Measurements from ENCODE around the gene GRXCR2. TPM values are rescaled to one million over a fixed set of nuclear protein-coding genes. Genes with fewer than 3 reads are reported as not detected.

Gene GRXCR2, protein sequence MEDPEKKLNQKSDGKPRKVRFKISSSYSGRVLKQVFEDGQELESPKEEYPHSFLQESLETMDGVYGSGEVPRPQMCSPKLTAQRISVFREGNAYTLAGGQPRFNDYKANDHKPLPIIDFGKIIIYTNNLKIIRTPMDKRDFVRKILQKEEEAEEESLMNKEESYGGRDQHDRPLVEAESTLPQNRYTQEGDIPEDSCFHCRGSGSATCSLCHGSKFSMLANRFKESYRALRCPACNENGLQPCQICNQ
- not detected for total RNA-seq

GRCh38 chr5:145872914-145873313 is at the start of gene GRXCR2:
GRXCR2 (minus strand) TSS chr5:145873014; CDS start chr5:145872968, 46 bp downstream.
- intact Hi-C loops (cut with DNase I) = no loop called here
- no peak for TF ChIP-seq CTCF (IDR thresholded peaks at IDR 0.05)
- Histone ChIP-seq H3K27me3 (no peaks in the 10 kb centered on the region), H3K36me3 (no peaks in the 10 kb centered on the region), H3K9me3 (no peaks in the 10 kb centered on the region), H3K27ac (no peak within 1 kb of the TSS), H3K4me1 (no peaks in the 10 kb centered on the region), H3K4me3 (no peak within 1 kb of the TSS)
- DNase-seq (ENCODE audit: low spot score in 2 of 2) = no peak

GRCh38 chr5:145922059-145922458 is 49.2 kb upstream of the GRXCR2 start:
- intact Hi-C loops (cut with DNase I) = no loop called here
- Histone ChIP-seq H3K27ac (no peak overlapping the region), H3K4me3 (no peak overlapping the region), H3K9me3 (no peaks in the 10 kb centered on the region), H3K27me3 (no peaks in the 10 kb centered on the region), H3K36me3 (no peaks in the 10 kb centered on the region), H3K4me1 (peaks cover 0 to 14% of the 10 kb centered on the region in 2 donors)
- no peak for TF ChIP-seq CTCF (IDR thresholded peaks at IDR 0.05)
- DNase-seq (ENCODE audit: low spot score in 2 of 2) = no peak

GRCh38 chr5:145921211-145921610 is 48.4 kb upstream of the GRXCR2 start:
- intact Hi-C loops (cut with DNase I) = no loop called here
- Histone ChIP-seq H3K27ac (no peak overlapping the region), H3K4me3 (no peak overlapping the region), H3K4me1 (peaks cover 0 to 15% of the 10 kb centered on the region in 2 donors), H3K9me3 (no peaks in the 10 kb centered on the region), H3K36me3 (no peaks in the 10 kb centered on the region), H3K27me3 (no peaks in the 10 kb centered on the region)
- DNase-seq (ENCODE audit: low spot score in 2 of 2) = no peak
- TF ChIP-seq CTCF (IDR thresholded peaks at IDR 0.05) = no peak

- TF ChIP-seq CTCF (IDR thresholded peaks at IDR 0.05) = no peak
- Histone ChIP-seq H3K27ac (no peak overlapping the region), H3K27me3 (no peaks in the 10 kb centered on the region), H3K4me1 (peaks cover 0 to 14% of the 10 kb centered on the region in 2 donors), H3K9me3 (no peaks in the 10 kb centered on the region), H3K36me3 (no peaks in the 10 kb centered on the region), H3K4me3 (no peak overlapping the region)
- DNase-seq (ENCODE audit: low spot score in 2 of 2) = no peak
- intact Hi-C loops (cut with DNase I) = no loop called here
These were observed 47.9 kb upstream of the GRXCR2 start for GRCh38 chr5:145920542-145921210.

- no peak for DNase-seq (ENCODE audit: low spot score in 2 of 2)
- intact Hi-C loops (cut with DNase I) = no loop called here
- TF ChIP-seq CTCF (IDR thresholded peaks at IDR 0.05) = no peak
These were observed 46.6 kb upstream of the GRXCR2 start for GRCh38 chr5:145919413-145919812.

More at GRCh38 chr5:145919413-145919812, 46.6 kb upstream of the GRXCR2 start:
- Histone ChIP-seq H3K27me3 (no peaks in the 10 kb centered on the region), H3K27ac (no peak overlapping the region), H3K9me3 (no peaks in the 10 kb centered on the region), H3K36me3 (no peaks in the 10 kb centered on the region), H3K4me3 (no peak overlapping the region), H3K4me1 (peaks cover 0 to 4% of the 10 kb centered on the region in 2 donors)
